DMS 273 (cell line): Measurements from ENCODE around the gene MYL6B.

ENCODE experiments used
- DNase-seq: peaks from one replicate; lab custom pipeline; 2025; ENCODE audit not compliant: unreplicated experiment; lab: John Stamatoyannopoulos, UW

MYL6B gene

DNA sequence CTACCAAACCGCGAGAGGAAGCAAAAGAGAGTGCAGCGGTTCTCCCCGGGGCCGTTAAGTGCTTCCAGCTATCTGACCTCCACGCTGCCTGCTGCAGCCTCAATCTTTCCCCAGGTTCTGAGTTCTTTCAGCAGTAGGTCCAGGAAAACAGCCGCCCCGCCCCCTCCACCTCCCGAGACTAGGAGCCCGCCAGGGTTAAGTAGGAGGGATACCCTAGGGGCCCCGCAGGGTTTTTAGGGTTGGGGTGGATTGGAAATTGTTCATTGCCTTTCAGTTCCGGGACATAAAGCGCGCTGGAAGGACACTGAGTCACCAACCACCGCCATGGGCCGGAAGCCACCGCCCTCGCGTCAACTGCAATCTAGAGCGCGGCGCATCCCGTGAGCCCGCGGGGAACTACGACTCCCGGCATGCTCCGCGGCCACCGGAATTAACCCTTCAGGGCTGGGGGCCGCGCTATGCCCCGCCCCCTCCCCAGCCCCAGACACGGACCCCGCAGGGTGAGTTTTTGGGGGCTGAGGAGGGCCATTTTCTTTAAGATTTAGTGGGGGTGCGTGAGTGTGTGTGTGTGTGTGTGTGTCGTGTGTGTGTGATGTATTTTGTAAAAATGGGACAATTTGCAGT is at the start of gene MYL6B:
Gene MYL6B (plus strand): TSS at position 456 of the 624 bp plus-strand sequence. CDS start 1,332 bp downstream, outside the sequence.
- peak; percentile 93 for DNase-seq

DNA sequence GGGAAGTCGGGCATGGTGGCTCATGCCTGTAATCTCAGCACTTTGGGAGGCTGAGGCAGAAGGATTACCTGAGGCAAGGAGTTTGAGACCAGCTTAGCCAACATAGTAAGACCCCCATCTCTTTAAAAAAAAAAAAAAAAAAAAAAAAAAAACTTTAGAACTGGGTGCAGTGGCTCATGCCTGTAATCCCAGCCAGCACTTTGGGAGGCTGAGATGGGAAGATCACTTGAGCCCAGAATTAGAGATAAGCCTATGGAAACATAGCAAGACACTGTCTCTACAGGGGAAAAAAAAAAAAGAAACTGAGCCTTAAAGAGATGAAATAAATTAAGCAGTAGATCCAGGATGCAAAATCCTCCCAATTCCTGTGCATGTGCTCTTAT is 49.7 kb upstream of the MYL6B start:
- DNase-seq: no peak

DNA sequence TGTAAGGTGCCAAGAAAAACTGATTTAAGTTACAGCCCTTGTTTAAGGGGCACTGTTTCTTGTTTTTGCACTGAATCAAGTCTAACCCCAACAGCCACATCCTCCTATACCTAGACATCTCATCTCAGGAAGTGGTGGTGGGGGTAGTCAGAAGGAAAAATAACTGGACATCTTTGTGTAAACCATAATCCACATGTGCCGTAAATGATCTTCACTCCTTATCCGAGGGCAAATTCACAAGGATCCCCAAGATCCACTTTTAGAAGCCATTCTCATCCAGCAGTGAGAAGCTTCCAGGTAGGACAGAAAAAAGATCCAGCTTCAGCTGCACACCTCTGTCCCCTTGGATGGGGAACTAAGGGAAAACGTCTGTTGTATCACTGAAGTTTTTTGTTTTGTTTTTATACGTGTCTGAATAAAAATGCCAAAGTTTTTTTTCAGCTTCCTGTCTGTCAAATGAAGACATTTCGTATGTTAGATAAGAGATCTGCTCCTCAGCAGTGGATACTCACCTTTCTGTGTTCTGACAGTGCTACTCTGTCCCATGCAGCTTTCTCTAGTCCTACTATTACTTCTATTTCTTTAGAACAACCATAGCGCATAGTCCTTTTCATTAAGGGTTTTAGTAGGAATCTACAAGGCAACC is 49.2 kb upstream of the MYL6B start:
- no peak for DNase-seq

DNA sequence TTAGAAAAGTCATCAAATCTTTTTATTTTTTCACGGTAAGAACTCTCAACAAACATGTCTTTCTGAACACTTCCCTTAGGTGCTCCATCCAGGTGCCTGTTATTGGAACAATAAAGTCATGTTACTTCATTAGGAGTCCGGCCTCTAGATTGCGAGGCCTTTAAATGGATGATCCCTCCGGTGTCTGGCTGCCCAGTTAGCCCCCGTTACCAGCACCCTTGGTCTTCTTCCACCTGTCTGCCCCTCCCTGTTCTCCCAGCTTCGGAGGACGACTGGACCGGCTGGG is 48.6 kb upstream of the MYL6B start:
- DNase-seq: no peak

DNA sequence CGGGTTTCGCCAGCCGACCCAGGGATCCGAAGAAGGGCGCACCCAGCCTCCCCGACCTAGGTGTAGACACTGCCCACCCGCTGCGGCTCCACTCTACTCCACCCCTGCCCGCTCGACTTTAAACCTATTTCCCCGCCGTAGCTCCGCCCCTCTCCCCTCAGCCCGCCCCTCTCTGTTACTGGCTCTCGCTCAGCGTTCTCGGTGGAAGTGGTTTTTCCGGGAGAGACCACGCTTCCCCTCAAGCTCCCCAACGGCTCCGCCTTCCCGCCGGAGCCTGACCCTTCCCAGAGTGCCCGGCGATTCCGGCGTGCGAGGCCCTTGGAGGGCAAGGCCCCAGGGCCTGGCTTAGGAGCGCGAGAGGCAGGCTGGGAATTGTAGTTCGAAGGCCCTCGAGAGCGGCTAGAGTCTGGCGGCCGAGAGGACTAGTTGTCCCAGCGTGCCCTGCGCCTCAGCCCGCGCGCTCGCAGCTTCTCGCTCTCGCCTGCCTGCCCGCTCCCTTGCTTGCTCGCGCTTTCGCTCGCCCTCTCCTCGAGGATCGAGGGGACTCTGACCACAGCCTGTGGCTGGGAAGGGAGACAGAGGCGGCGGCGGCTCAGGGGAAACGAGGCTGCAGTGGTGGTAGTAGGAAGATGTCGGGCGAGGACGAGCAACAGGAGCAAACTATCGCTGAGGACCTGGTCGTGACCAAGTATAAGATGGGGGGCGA is 48.1 kb upstream of the MYL6B start, which contains the start of gene PA2G4:
Gene PA2G4 (plus strand): TSS at position 451 of the 706 bp plus-strand sequence. CDS start 179 bp downstream, at position 630.
- peak; percentile 99 for DNase-seq

DNA sequence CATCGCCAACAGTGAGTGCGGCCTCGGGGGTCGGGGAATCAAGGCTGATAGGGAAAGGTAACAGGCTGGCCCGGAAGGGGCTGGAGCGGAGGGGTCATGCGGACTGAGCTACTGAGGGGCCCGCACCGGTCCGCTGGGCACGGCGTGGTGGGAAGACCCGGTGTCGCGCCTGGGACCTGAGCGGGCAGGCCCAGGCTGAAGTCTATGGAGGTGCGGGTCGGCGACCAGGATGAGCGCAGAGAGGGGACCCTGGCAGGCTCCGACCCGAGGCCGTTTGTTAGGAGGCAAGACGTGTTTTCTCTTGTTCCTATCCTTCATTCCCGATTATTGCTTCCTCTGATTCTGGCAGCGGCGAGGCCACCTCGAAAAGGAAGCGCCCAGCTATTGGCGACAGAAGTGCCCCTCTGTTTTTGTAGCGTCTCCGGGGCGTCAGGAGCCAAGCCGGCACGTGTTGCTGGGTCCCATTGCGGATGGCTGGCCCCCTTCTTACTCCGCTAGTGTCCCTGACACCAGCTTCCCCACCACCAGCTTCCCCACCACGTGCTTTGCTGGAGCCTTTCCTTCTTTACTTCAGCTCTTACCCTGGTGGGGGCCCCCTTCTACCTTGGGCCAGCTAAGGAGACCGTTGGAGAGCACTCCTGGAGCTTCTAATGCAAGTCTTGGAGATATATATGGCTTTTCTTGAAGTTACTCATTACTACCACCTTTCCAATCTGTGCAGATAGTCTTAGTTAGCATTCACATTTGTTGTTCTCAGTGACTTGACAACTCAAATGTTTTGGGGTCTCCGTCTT is 47.4 kb upstream of the MYL6B start:
- DNase-seq: peak; percentile 51

DNA sequence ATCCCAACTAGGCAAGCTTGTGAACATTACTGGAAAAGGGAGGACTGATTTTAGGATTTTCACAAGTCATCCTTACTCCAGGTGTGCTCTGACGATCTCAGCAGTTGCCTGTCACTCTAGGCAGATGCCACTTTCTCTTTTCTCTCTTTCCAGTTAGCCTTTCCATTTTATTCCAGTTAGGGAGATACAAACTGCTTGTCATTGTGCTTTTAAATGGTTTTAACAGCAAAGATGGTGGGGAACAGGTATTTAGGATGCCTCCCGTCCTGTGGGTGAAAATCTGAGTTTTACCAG is 46.8 kb upstream of the MYL6B start:
- no peak for DNase-seq

DNA sequence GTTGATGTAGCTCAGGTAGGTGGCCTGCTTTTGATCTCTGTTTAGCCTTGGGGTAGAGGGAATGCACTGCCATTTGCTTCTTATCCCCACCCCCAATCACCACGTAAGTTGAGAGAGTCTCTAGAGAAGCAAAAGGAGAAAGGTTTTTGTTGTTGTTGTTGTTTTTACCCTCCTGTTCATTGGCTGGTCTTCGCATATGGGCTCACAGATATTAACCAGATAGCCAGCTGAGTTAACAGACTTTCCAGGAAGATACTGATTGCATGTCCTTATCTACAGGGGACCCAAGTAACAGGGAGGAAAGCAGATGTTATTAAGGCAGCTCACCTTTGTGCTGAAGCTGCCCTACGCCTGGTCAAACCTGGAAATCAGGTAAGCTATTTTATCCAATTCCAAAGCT is 45.1 kb upstream of the MYL6B start:
- no peak for DNase-seq

DNA sequence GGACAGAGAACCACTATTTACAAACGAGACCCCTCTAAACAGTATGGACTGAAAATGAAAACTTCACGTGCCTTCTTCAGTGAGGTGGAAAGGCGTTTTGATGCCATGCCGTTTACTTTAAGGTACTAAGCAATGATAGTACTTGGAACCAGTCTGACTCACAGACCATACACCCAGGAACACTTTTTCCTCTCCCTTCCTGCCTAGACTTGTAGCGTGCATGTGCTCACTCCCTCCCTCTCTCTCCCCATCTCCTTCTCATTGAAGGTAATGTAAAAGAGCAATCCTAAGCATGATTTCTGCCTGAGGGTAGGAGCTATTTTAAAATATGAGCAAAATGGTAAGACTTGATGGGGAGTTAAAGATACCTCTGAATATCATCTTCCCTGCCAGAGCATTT is 41.8 kb upstream of the MYL6B start:
- no peak for DNase-seq

DNA sequence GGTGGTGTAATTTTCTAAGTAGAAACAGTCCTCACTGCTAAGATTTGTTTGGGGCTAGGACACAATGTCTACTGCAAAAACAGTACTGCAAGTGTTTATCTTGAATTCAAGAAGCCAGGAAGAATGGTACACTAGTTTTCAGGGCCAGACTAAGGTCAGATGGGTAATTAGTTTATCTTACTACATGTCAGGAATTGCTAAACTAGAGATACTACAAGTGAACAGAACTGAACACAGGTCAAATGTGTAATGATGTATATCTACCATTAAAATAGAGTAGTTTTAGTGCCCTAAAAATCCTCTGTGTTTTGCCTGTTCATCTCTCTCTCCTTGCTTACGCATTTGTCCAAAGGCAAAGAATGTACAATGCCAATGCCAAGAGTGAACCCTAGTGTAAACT is 38.3 kb upstream of the MYL6B start:
- no peak for DNase-seq

DNA sequence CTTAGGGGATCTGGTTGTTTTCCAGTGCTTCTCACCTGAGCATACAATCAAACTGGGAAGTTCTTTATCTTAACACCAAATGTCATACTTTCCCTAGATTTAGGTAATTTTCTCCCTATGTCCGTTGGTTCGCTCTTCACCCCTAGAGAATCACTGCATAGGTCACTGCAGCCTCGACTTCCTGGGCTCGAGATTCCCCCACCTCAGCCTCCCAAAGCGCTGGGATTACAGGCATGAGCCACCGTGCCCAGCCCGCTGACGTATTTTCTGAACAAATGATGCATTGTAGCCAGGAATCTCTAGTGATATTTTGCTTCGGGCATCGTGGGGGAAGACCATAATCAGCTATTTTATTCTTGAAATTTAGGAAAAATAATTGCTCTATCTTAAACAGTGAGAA is 37.1 kb upstream of the MYL6B start:
- no peak for DNase-seq

DNA sequence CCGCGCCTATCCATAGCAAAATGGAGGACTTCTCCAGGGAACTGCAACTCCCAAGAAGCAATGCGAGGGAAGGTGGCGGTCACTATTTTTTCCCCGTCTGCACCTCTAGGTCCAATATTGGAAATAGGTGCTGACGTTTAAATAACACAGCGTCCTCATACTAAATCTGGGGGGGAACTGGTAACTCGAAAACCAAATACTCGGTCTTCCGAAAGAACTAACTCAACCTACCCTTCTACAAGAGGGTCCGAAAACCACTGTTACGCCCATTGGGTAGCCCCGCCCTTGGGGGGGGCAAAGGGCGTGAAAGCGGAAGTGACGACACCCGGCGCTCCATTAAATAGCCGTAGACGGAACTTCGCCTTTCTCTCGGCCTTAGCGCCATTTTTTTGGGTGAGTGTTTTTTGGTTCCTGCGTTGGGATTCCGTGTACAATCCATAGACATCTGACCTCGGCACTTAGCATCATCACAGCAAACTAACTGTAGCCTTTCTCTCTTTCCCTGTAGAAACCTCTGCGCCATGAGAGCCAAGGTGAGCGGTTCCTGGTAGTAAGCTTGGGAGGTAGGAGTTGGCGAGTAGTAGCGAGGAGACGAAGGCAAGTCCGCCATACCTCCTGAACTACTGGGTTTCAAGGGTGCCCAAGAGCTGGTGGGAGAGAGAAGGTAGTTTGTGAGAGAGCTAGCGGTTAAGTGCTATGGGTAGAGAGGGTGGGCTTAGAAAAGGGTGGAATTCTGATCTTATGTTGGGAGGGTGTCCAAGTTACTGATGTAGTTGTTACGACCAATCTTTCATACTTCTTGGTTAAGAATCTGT is 35.9 kb upstream of the MYL6B start, which contains the start of gene RPL41:
Gene RPL41 (plus strand): TSS at position 367 of the 815 bp plus-strand sequence.
- DNase-seq: peak; percentile 95

DNA sequence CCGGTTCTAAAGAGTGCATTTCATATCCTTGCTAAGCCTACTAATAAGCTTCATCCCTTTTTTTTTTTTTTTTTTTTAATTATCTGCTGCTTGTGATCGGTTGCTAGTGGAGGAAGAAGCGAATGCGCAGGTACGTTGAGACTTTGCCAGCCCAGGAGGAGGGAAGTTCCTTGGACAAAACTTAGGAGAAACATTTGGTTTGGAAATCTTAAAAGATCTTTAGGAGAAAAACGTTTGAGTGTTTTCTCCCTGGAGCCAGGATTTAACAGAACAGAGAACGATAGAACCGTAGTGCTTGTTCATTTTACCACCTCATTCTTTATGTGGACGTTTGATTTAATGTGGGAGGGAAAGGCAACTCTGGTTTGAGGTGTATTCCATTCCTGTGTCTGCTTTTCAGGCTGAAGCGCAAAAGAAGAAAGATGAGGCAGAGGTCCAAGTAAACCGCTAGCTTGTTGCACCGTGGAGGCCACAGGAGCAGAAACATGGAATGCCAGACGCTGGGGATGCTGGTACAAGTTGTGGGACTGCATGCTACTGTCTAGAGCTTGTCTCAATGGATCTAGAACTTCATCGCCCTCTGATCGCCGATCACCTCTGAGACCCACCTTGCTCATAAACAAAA is 35.2 kb upstream of the MYL6B start:
- DNase-seq: peak; percentile 42

DNA sequence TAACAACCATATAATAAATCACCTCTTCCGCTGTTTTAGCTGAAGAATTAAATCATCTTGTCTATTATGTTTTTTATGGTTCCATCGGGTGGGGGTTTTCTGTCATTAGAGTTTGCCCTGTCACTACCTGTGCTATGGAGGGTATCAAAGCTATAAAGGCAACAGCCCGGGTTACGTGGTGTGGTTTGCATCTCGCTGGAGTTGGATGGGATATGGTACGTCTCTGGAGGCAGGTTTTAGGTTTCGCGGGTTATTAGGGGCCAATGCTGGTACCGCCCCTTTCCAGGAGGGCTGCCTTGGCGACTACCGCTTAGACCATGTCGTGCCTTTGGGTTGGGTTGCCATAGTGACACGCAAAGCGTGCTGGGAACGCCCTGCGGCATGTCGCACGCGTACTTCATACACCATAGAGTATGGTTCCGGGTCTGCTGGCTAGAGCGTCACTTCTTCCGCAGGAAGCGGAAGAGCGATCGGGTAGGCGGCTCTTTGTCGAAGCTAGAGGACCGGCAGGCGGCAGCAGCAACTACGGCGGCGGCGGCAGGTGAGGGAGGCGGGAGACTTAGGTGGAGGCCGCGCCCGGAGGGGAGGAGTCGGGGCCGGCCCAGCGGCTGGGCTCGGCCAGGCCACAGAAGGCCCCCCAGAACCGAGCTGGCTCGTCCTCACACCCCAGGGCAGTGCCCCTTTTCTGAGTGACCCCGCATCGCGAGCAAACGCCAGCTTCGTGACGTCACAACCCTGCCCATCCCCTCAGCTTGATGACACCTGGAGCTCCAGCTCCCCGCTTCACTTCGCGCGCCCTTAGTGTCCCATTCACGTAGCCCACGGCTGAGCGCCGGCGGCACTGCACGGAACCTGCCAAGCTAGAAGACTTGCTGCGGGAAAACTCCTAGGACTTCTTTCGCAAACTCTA is 34.4 kb upstream of the MYL6B start, which contains the start of gene ZC3H10:
Gene ZC3H10 (plus strand): TSS at position 489 of the 910 bp plus-strand sequence. CDS start 2,297 bp downstream, outside the sequence.
- peak; percentile 99 for DNase-seq

DNA sequence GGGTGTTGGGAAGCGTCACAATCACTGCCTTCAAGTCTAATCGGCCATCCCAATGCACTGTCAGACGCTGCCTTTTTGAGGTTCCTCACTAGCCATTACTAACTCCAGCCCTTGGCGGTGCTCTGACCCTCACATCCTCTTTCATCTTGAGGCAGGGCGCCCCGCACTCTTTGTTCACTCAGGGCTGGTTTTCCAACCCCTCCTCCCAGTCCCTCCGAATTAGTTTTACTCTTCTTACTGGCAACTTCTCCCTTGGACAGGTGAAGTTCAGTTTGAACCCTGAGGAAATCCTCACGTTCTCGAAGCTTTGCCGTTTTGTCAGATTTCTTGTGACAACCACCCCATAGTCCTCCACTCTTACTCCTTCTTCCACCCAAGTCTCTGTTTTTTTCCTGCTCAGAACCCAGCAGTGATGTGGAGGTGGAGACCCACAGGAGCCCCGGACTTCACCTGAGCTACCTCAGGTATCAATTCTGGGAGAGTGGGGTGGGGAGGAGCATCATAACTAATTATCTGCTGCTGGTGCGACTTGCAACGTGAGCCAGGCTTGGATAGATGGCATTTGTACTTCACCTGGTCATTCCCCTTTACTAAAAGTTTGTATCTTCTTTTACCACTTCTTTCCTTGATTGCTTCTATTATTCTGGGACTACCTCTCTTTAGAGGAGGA is 33.6 kb upstream of the MYL6B start:
- DNase-seq: no peak

DNA sequence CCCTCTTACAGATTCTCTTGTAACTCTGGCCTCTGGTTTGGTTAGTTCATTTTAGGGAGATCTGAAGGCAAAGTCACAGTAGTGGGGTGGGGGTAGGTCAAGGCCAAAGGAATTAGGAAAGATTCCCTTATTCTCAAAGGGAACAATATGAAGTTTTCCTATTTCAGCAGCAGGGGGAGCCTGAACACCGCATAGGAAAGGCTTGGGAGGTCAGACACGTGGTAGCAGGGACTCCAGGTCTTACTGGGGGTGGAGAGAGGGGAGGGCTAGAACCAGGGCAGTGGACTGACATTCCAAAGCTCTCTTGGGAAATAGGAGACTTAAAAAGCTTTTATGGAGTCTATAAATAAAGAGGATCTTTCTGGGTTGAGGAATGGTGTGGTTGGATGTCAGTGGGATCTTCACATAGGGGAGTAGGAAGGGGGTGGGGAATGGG is 33.0 kb upstream of the MYL6B start:
- peak; percentile 91 for DNase-seq

DNA sequence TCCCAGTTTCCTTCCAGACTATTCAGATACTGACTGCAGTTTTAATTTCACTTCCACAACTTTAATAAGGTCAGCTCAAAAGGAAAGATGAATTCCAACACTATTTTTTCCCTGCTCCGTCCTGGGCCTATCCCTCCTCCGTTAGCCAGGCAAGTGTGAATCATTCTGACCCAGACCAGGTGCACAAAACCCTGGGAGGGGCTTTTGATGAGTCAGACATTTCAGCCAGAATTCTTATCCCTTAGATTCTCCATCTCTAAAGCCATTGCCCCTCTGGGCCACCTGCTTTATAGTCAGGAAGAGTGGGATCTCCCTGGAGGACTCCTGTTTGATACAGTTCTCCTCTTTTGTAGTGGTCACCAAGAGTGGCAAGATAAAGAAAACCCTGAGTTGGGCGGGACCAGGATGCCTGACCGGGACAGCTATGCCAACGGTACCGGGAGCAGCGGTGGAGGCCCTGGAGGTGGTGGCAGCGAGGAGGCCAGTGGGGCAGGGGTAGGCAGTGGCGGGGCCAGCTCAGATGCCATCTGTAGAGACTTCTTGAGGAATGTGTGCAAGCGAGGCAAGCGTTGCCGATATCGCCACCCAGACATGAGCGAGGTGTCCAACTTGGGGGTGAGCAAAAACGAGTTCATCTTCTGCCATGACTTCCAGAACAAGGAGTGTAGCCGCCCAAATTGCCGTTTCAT is 32.1 kb upstream of the MYL6B start:
- DNase-seq: no peak
